ENCODE results near the gene SLC22A15. TPM values are rescaled to one million over a fixed set of nuclear protein-coding genes. Genes with fewer than 3 reads are reported as not detected.

Gene SLC22A15
- total RNA-seq, 1 donor from 2014 or later: 5.3 TPM

GRCh38 chr1:116019653-116020253 lies 43.4 kb downstream of the SLC22A15 start:
- no peak for TF ChIP-seq CTCF (IDR thresholded peaks at IDR 0.05; ENCODE audit: unreplicated experiment)
- Mint-ChIP-seq H3K9me3 (ENCODE audit: low read depth) (no peaks in the 10 kb centered on the region), H3K4me3 (ENCODE audit: low read depth) (no peak overlapping the region), H3K4me1 (ENCODE audit: low read depth) (peaks cover 18% of the 10 kb centered on the region), H3K36me3 (ENCODE audit: insufficient read depth) (peaks cover 12% of the 10 kb centered on the region), H3K27ac (no peak overlapping the region), H3K27me3 (no peaks in the 10 kb centered on the region)
- no peak for DNase-seq (ENCODE audit: low spot score, unreplicated experiment)

GRCh38 chr1:116020668-116021272 lies 44.5 kb downstream of the SLC22A15 start:
- Mint-ChIP-seq H3K4me3 (ENCODE audit: low read depth) (no peak overlapping the region), H3K27ac (no peak overlapping the region), H3K27me3 (no peaks in the 10 kb centered on the region), H3K4me1 (ENCODE audit: low read depth) (peaks cover 9% of the 10 kb centered on the region), H3K36me3 (ENCODE audit: insufficient read depth) (peaks cover 12% of the 10 kb centered on the region), H3K9me3 (ENCODE audit: low read depth) (no peaks in the 10 kb centered on the region)
- no peak for DNase-seq (ENCODE audit: low spot score, unreplicated experiment)
- TF ChIP-seq CTCF (IDR thresholded peaks at IDR 0.05; ENCODE audit: unreplicated experiment): peak; percentile 56

GRCh38 chr1:116024626-116025025 lies 48.3 kb downstream of the SLC22A15 start:
- no peak overlapping the region for H3K4me3 Mint-ChIP-seq (ENCODE audit: low read depth)
- H3K4me1 Mint-ChIP-seq (ENCODE audit: low read depth): no peaks in the 10 kb centered on the region
- no peak for DNase-seq (ENCODE audit: low spot score, unreplicated experiment)
- TF ChIP-seq CTCF (IDR thresholded peaks at IDR 0.05; ENCODE audit: unreplicated experiment): no peak
- H3K9me3 Mint-ChIP-seq (ENCODE audit: low read depth): no peaks in the 10 kb centered on the region
- H3K27me3 Mint-ChIP-seq: no peaks in the 10 kb centered on the region
- H3K36me3 Mint-ChIP-seq (ENCODE audit: insufficient read depth): peaks cover 17% of the 10 kb centered on the region
- H3K27ac Mint-ChIP-seq: no peak overlapping the region

- Mint-ChIP-seq H3K9me3 (ENCODE audit: low read depth) (no peaks in the 10 kb centered on the region), H3K27ac (no peak overlapping the region), H3K27me3 (no peaks in the 10 kb centered on the region), H3K4me3 (ENCODE audit: low read depth) (no peak overlapping the region), H3K4me1 (ENCODE audit: low read depth) (no peaks in the 10 kb centered on the region), H3K36me3 (ENCODE audit: insufficient read depth) (peaks cover 10% of the 10 kb centered on the region)
- no peak for TF ChIP-seq CTCF (IDR thresholded peaks at IDR 0.05; ENCODE audit: unreplicated experiment)
- DNase-seq (ENCODE audit: low spot score, unreplicated experiment): no peak
Observed at GRCh38 chr1:116026631-116027030, 50.3 kb downstream of the SLC22A15 start.

GRCh38 chr1:116031302-116031835 lies 55.1 kb downstream of the SLC22A15 start:
- no peak for DNase-seq (ENCODE audit: low spot score, unreplicated experiment)
- Mint-ChIP-seq H3K27me3 (no peaks in the 10 kb centered on the region), H3K9me3 (ENCODE audit: low read depth) (no peaks in the 10 kb centered on the region), H3K36me3 (ENCODE audit: insufficient read depth) (peaks cover 6% of the 10 kb centered on the region), H3K27ac (no peak overlapping the region), H3K4me3 (ENCODE audit: low read depth) (no peak overlapping the region), H3K4me1 (ENCODE audit: low read depth) (no peaks in the 10 kb centered on the region)
- no peak for TF ChIP-seq CTCF (IDR thresholded peaks at IDR 0.05; ENCODE audit: unreplicated experiment)

Data from progenitor cell of endocrine pancreas (in vitro differentiated cells).